Measurements from ENCODE around the gene CHD6.

CHD6 gene

GRCh38 chr20:41405436-41405835, 212.7 kb downstream of the CHD6 start:
- Histone ChIP-seq H3K27ac (ENCODE audit: low read depth, low read length) (no peak overlapping the region), H3K9me3 (ENCODE audit: insufficient read depth, low read depth, low read length) (no peaks in the 10 kb centered on the region), H3K9ac (ENCODE audit: low read depth, low read length) (no peak overlapping the region), H3K27me3 (ENCODE audit: insufficient read depth, low read length) (no peaks in the 10 kb centered on the region), H3K4me3 (ENCODE audit: low read length) (no peak overlapping the region), H3K4me1 (ENCODE audit: insufficient read depth, low read length) (no peaks in the 10 kb centered on the region), H3K36me3 (ENCODE audit: insufficient read depth, low read length) (peaks cover 75% of the 10 kb centered on the region)
- WGBS: 92% methylated on average over 3 of the region's 3 CpGs

- H3K4me1 ChIP-seq (ENCODE audit: insufficient read depth, low read length): no peaks in the 10 kb centered on the region
- no peaks in the 10 kb centered on the region for H3K27me3 ChIP-seq (ENCODE audit: insufficient read depth, low read length)
- peaks cover 57% of the 10 kb centered on the region for H3K36me3 ChIP-seq (ENCODE audit: insufficient read depth, low read length)
- H3K9ac ChIP-seq (ENCODE audit: low read depth, low read length): no peak overlapping the region
- H3K4me3 ChIP-seq (ENCODE audit: low read length): no peak overlapping the region
- H3K9me3 ChIP-seq (ENCODE audit: insufficient read depth, low read depth, low read length): no peaks in the 10 kb centered on the region
- no peak overlapping the region for H3K27ac ChIP-seq (ENCODE audit: low read depth, low read length)
- WGBS: 95% methylated on average over 11 of the region's 12 CpGs
Measured at GRCh38 chr20:41403604-41404003, 214.6 kb downstream of the CHD6 start.

- Histone ChIP-seq H3K4me3 (ENCODE audit: low read length) (no peak overlapping the region), H3K9me3 (ENCODE audit: insufficient read depth, low read depth, low read length) (no peaks in the 10 kb centered on the region), H3K27me3 (ENCODE audit: insufficient read depth, low read length) (no peaks in the 10 kb centered on the region), H3K36me3 (ENCODE audit: insufficient read depth, low read length) (peaks cover 5% of the 10 kb centered on the region), H3K27ac (ENCODE audit: low read depth, low read length) (no peak overlapping the region), H3K9ac (ENCODE audit: low read depth, low read length) (no peak overlapping the region), H3K4me1 (ENCODE audit: insufficient read depth, low read length) (peaks cover 16% of the 10 kb centered on the region)
- WGBS: 92% methylated on average over 1 of the region's 2 CpGs
Measured at GRCh38 chr20:41398408-41398807, 219.8 kb downstream of the CHD6 start.

DNA sequence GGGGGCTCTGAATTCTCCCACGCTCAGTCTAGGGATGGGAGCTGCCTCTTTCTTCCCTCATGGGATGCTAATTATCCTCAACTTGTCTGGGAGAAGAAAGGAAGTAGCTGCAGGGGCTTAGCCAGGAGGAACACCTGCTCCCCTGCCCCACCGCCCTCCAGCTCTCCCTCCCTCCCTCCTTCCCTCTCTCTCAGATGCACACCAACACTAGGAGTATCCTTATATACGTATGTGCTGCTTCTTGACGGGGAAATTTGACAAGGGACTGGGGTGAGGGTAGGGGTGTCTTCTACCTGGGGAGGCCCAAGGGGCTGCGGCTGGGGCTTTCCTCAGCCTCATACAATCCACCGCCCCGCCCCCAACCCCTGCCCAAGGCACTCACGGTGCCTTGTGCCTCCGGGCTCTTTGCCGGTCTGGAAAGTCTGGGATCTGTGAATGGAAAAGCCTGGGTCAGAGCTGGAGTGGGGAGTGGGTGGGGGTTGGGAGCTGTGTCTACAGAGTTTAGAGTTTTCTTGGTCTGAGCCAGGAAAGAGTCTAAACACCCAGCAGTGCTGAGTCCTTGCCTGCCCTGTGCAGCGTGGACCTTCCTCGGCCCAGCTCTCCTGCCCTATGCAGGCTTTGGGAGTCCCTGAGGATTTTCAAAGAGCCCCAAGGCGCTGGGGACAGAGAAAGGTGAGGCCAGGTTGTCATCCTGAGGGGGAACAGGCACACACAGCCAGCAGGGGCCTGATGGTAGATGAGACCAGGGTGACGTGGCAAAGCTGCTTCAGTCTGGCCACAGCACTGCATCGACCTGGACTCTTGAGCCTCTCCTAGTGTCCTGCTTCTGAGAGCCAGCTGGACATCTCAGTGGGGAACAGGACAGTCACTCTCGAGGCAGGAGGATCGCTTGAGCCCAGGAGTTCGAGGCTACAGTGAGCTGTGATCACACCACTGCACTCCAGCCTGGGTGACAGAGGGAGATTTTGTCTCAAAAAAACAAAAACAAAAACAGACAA, 222.2 kb downstream of the CHD6 start:
- H3K9ac ChIP-seq (ENCODE audit: low read depth, low read length): peak overlapping the region; percentile 54
- no peaks in the 10 kb centered on the region for H3K36me3 ChIP-seq (ENCODE audit: insufficient read depth, low read length)
- WGBS: 56% methylated on average over 14 of the region's 18 CpGs
- peak overlapping the region; percentile 49; the same call in 1 of the 2 replicates for H3K27ac ChIP-seq (ENCODE audit: low read depth, low read length)
- H3K4me1 ChIP-seq (ENCODE audit: insufficient read depth, low read length): peaks cover 16% of the 10 kb centered on the region
- no peaks in the 10 kb centered on the region for H3K27me3 ChIP-seq (ENCODE audit: insufficient read depth, low read length)
- no peaks in the 10 kb centered on the region for H3K9me3 ChIP-seq (ENCODE audit: insufficient read depth, low read depth, low read length)
- H3K4me3 ChIP-seq (ENCODE audit: low read length): no peak overlapping the region

- Histone ChIP-seq H3K9ac (ENCODE audit: low read depth, low read length) (no peak overlapping the region), H3K4me1 (ENCODE audit: insufficient read depth, low read length) (peaks cover 16% of the 10 kb centered on the region), H3K36me3 (ENCODE audit: insufficient read depth, low read length) (no peaks in the 10 kb centered on the region), H3K4me3 (ENCODE audit: low read length) (no peak overlapping the region), H3K27ac (ENCODE audit: low read depth, low read length) (no peak overlapping the region), H3K9me3 (ENCODE audit: insufficient read depth, low read depth, low read length) (no peaks in the 10 kb centered on the region), H3K27me3 (ENCODE audit: insufficient read depth, low read length) (no peaks in the 10 kb centered on the region)
- WGBS: 92% methylated on average over 9 of the region's 9 CpGs
Measured at GRCh38 chr20:41394931-41395666, 223.1 kb downstream of the CHD6 start.

- H3K27ac ChIP-seq (ENCODE audit: low read depth, low read length): no peak overlapping the region
- peaks cover 16% of the 10 kb centered on the region for H3K4me1 ChIP-seq (ENCODE audit: insufficient read depth, low read length)
- WGBS: 92% methylated on average over 2 of the region's 2 CpGs
- H3K36me3 ChIP-seq (ENCODE audit: insufficient read depth, low read length): no peaks in the 10 kb centered on the region
- H3K4me3 ChIP-seq (ENCODE audit: low read length): no peak overlapping the region
- no peak overlapping the region for H3K9ac ChIP-seq (ENCODE audit: low read depth, low read length)
- H3K9me3 ChIP-seq (ENCODE audit: insufficient read depth, low read depth, low read length): no peaks in the 10 kb centered on the region
- H3K27me3 ChIP-seq (ENCODE audit: insufficient read depth, low read length): no peaks in the 10 kb centered on the region
Measured at GRCh38 chr20:41394081-41394480, 224.1 kb downstream of the CHD6 start.

GRCh38 chr20:41393705-41394066, 224.5 kb downstream of the CHD6 start:
- WGBS: 88% methylated on average over 3 of the region's 3 CpGs
- Histone ChIP-seq H3K36me3 (ENCODE audit: insufficient read depth, low read length) (no peaks in the 10 kb centered on the region), H3K9ac (ENCODE audit: low read depth, low read length) (no peak overlapping the region), H3K27me3 (ENCODE audit: insufficient read depth, low read length) (no peaks in the 10 kb centered on the region), H3K4me3 (ENCODE audit: low read length) (no peak overlapping the region), H3K9me3 (ENCODE audit: insufficient read depth, low read depth, low read length) (no peaks in the 10 kb centered on the region), H3K27ac (ENCODE audit: low read depth, low read length) (no peak overlapping the region), H3K4me1 (ENCODE audit: insufficient read depth, low read length) (peaks cover 16% of the 10 kb centered on the region)

- Histone ChIP-seq H3K9me3 (ENCODE audit: insufficient read depth, low read depth, low read length) (no peaks in the 10 kb centered on the region), H3K4me1 (ENCODE audit: insufficient read depth, low read length) (peaks cover 16% of the 10 kb centered on the region), H3K27ac (ENCODE audit: low read depth, low read length) (no peak overlapping the region), H3K36me3 (ENCODE audit: insufficient read depth, low read length) (no peaks in the 10 kb centered on the region), H3K9ac (ENCODE audit: low read depth, low read length) (no peak overlapping the region), H3K4me3 (ENCODE audit: low read length) (no peak overlapping the region), H3K27me3 (ENCODE audit: insufficient read depth, low read length) (no peaks in the 10 kb centered on the region)
- 84% methylated on average over 12 of the region's 12 CpGs for whole genome bisulfite sequencing
Measured at GRCh38 chr20:41392871-41393704, 225.1 kb downstream of the CHD6 start.

DNA sequence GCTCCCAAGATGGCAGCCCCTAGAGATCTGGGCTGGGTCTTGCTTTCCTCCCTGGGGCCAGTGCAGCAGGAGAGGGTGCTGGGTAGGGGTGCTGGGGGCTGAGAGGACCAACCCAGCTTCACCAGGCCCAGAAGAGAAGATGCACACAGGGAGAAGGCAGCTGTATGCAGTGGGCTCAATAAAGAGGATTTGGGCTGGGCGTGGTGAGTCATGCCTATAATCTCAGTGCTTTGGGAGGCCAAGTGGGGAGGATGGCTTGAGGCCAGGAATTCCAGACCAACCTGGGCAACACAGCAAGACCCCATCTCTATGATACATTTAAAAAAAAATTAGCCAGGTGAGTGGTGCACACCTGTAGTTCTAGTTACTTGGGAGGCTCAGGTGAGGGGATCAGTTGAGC, 225.9 kb downstream of the CHD6 start:
- H3K36me3 ChIP-seq (ENCODE audit: insufficient read depth, low read length): no peaks in the 10 kb centered on the region
- no peak overlapping the region for H3K4me3 ChIP-seq (ENCODE audit: low read length)
- H3K9ac ChIP-seq (ENCODE audit: low read depth, low read length): no peak overlapping the region
- H3K4me1 ChIP-seq (ENCODE audit: insufficient read depth, low read length): peaks cover 19% of the 10 kb centered on the region
- no peaks in the 10 kb centered on the region for H3K9me3 ChIP-seq (ENCODE audit: insufficient read depth, low read depth, low read length)
- no peak overlapping the region for H3K27ac ChIP-seq (ENCODE audit: low read depth, low read length)
- H3K27me3 ChIP-seq (ENCODE audit: insufficient read depth, low read length): no peaks in the 10 kb centered on the region
- 92% methylated on average over 1 of the region's 1 CpG for whole genome bisulfite sequencing

- Histone ChIP-seq H3K27ac (ENCODE audit: low read depth, low read length) (no peak overlapping the region), H3K36me3 (ENCODE audit: insufficient read depth, low read length) (no peaks in the 10 kb centered on the region), H3K9me3 (ENCODE audit: insufficient read depth, low read depth, low read length) (no peaks in the 10 kb centered on the region), H3K4me1 (ENCODE audit: insufficient read depth, low read length) (peaks cover 19% of the 10 kb centered on the region), H3K4me3 (ENCODE audit: low read length) (no peak overlapping the region), H3K9ac (ENCODE audit: low read depth, low read length) (no peak overlapping the region), H3K27me3 (ENCODE audit: insufficient read depth, low read length) (no peaks in the 10 kb centered on the region)
- WGBS: 81% methylated on average over 10 of the region's 10 CpGs
Measured at GRCh38 chr20:41391587-41392001, 226.6 kb downstream of the CHD6 start.
